Measurements from ENCODE around the gene MRPL49. TPM values are rescaled to one million over a fixed set of nuclear protein-coding genes. Genes with fewer than 3 reads are reported as not detected.
"Not testable (repeated sequence)": the region's sequence is repeated elsewhere in the genome, so short reads cannot be mapped to it uniquely, and the experiment has no call there.

The MRPL49 gene
- total RNA-seq, 1 donor from 2014 or later: 45.1 TPM

- H3K9me3 ChIP-seq (ENCODE audit: insufficient read depth, low read depth, low read length): no peaks in the 10 kb centered on the region
- H2AFZ ChIP-seq (ENCODE audit: low read depth, low read length): peak within 1 kb of the TSS; percentile 44
- H3K4me3 ChIP-seq (ENCODE audit: insufficient read depth, low read depth, low read length): peak within 1 kb of the TSS; percentile 75
- Mint-ChIP-seq H3K9me3 (ENCODE audit: unreplicated experiment) (no peaks in the 10 kb centered on the region), H3K36me3 (ENCODE audit: low read depth, unreplicated experiment) (peaks cover 17% of the 10 kb centered on the region), H3K27ac (ENCODE audit: unreplicated experiment) (peak within 1 kb of the TSS; percentile 90), H3K4me3 (ENCODE audit: unreplicated experiment) (peak within 1 kb of the TSS; percentile 86), H3K4me1 (ENCODE audit: low read depth, unreplicated experiment) (peaks cover 12% of the 10 kb centered on the region), H3K27me3 (ENCODE audit: low read depth, unreplicated experiment) (no peaks in the 10 kb centered on the region)
- TF ChIP-seq EZH2 (IDR thresholded peaks at IDR 0.05; ENCODE audit: insufficient read depth, low read length) (no peak), CTCF (IDR thresholded peaks at IDR 0.05; ENCODE audit: insufficient read depth, low read depth, low read length) (peak; percentile 90)
- H3K27ac ChIP-seq (ENCODE audit: low read depth, low read length): peak within 1 kb of the TSS; percentile 82
- FAIRE-seq (peak; percentile 54), DNase-seq (ENCODE audit: low read depth) (peak; percentile 92)
- peaks cover 30% of the 10 kb centered on the region for H3K4me1 ChIP-seq (ENCODE audit: insufficient read depth, low read length)
- peaks cover 23% of the 10 kb centered on the region for H4K20me1 ChIP-seq (ENCODE audit: insufficient read depth, low read length)
- no peaks in the 10 kb centered on the region for H3K27me3 ChIP-seq (ENCODE audit: insufficient read depth, low read length)
- peak within 1 kb of the TSS; percentile 91 for H3K4me2 ChIP-seq (ENCODE audit: low read length)
- peaks cover 53% of the 10 kb centered on the region for H3K79me2 ChIP-seq (ENCODE audit: insufficient read depth, low read length)
- peak within 1 kb of the TSS; percentile 92 for H3K9ac ChIP-seq (ENCODE audit: low read length)
- peaks cover 15% of the 10 kb centered on the region for H3K36me3 ChIP-seq (ENCODE audit: insufficient read depth, low read length)
Measured at GRCh38 chr11:65117206-65118096, 4.7 kb upstream of the MRPL49 start, which contains the start of gene ZNHIT2. TSS of gene ZNHIT2 (minus strand) at chr11:65117701. CDS start at chr11:65117653, 48 bp downstream.

- peaks cover 16% of the 10 kb centered on the region for H3K4me1 Mint-ChIP-seq (ENCODE audit: low read depth, unreplicated experiment)
- Histone ChIP-seq H3K27me3 (ENCODE audit: insufficient read depth, low read length) (no peaks in the 10 kb centered on the region), H3K79me2 (ENCODE audit: insufficient read depth, low read length) (peaks cover 60% of the 10 kb centered on the region)
Measured at GRCh38 chr11:65118097-65118837, 3.9 kb upstream of the MRPL49 start.

GRCh38 chr11:65118891-65119669 lies 3.0 kb upstream of the MRPL49 start:
- Histone ChIP-seq H3K36me3 (ENCODE audit: insufficient read depth, low read length) (peaks cover 15% of the 10 kb centered on the region), H4K20me1 (ENCODE audit: insufficient read depth, low read length) (peaks cover 25% of the 10 kb centered on the region), H3K4me1 (ENCODE audit: insufficient read depth, low read length) (peaks cover 25% of the 10 kb centered on the region), H3K9ac (ENCODE audit: low read length) (peak overlapping the region; percentile 51), H3K79me2 (ENCODE audit: insufficient read depth, low read length) (peaks cover 67% of the 10 kb centered on the region)
- not testable (repeated sequence) for H2AFZ ChIP-seq (ENCODE audit: low read depth, low read length); H3K9me3 Mint-ChIP-seq (ENCODE audit: unreplicated experiment); H3K4me3 ChIP-seq (ENCODE audit: insufficient read depth, low read depth, low read length); DNase-seq (ENCODE audit: low read depth); H3K27ac ChIP-seq (ENCODE audit: low read depth, low read length); H3K27me3 ChIP-seq (ENCODE audit: insufficient read depth, low read length); H3K4me2 ChIP-seq (ENCODE audit: low read length); H3K27me3 Mint-ChIP-seq (ENCODE audit: low read depth, unreplicated experiment); FAIRE-seq; H3K9me3 ChIP-seq (ENCODE audit: insufficient read depth, low read depth, low read length)
- H3K36me3 Mint-ChIP-seq (ENCODE audit: low read depth, unreplicated experiment): peaks cover 16% of the 10 kb centered on the region
- peaks cover 12% of the 10 kb centered on the region for H3K4me1 Mint-ChIP-seq (ENCODE audit: low read depth, unreplicated experiment)
- peak overlapping the region; percentile 78 for H3K4me3 Mint-ChIP-seq (ENCODE audit: unreplicated experiment)
- peak overlapping the region; percentile 90 for H3K27ac Mint-ChIP-seq (ENCODE audit: unreplicated experiment)

More at GRCh38 chr11:65118097-65118837, 3.9 kb upstream of the MRPL49 start:
- H3K36me3 Mint-ChIP-seq (ENCODE audit: low read depth, unreplicated experiment): peaks cover 17% of the 10 kb centered on the region
- no peak overlapping the region for H3K4me3 ChIP-seq (ENCODE audit: insufficient read depth, low read depth, low read length)
- peak overlapping the region; percentile 85 for H3K4me3 Mint-ChIP-seq (ENCODE audit: unreplicated experiment)
- no peak overlapping the region for H3K27ac ChIP-seq (ENCODE audit: low read depth, low read length)
- no peak for TF ChIP-seq EZH2 (IDR thresholded peaks at IDR 0.05; ENCODE audit: insufficient read depth, low read length)
- TF ChIP-seq CTCF (IDR thresholded peaks at IDR 0.05; ENCODE audit: insufficient read depth, low read depth, low read length): no peak
- FAIRE-seq (no peak), DNase-seq (ENCODE audit: low read depth) (no peak)
- no peaks in the 10 kb centered on the region for H3K27me3 Mint-ChIP-seq (ENCODE audit: low read depth, unreplicated experiment)
- H3K9me3 Mint-ChIP-seq (ENCODE audit: unreplicated experiment): no peaks in the 10 kb centered on the region
- peaks cover 15% of the 10 kb centered on the region for H3K36me3 ChIP-seq (ENCODE audit: insufficient read depth, low read length)
- peak overlapping the region; percentile 90 for H3K27ac Mint-ChIP-seq (ENCODE audit: unreplicated experiment)
- H2AFZ ChIP-seq (ENCODE audit: low read depth, low read length): no peak overlapping the region
- no peak overlapping the region for H3K4me2 ChIP-seq (ENCODE audit: low read length)
- H3K9me3 ChIP-seq (ENCODE audit: insufficient read depth, low read depth, low read length): no peaks in the 10 kb centered on the region
- H3K9ac ChIP-seq (ENCODE audit: low read length): peak overlapping the region; percentile 51
- peaks cover 27% of the 10 kb centered on the region for H3K4me1 ChIP-seq (ENCODE audit: insufficient read depth, low read length)
- H4K20me1 ChIP-seq (ENCODE audit: insufficient read depth, low read length): peaks cover 23% of the 10 kb centered on the region

Data from astrocyte (in vitro differentiated cells and primary cell).